Measurements from ENCODE around the gene DHX40. TPM values are rescaled to one million over a fixed set of nuclear protein-coding genes. Genes with fewer than 3 reads are reported as not detected.

The DHX40 gene
- total and polyA plus RNA-seq, 2 of the 8 experiments (the other 6 are each of a cell fraction or from before 2014, with no cell fraction given), result 13.5 to 28.3 TPM

DNA sequence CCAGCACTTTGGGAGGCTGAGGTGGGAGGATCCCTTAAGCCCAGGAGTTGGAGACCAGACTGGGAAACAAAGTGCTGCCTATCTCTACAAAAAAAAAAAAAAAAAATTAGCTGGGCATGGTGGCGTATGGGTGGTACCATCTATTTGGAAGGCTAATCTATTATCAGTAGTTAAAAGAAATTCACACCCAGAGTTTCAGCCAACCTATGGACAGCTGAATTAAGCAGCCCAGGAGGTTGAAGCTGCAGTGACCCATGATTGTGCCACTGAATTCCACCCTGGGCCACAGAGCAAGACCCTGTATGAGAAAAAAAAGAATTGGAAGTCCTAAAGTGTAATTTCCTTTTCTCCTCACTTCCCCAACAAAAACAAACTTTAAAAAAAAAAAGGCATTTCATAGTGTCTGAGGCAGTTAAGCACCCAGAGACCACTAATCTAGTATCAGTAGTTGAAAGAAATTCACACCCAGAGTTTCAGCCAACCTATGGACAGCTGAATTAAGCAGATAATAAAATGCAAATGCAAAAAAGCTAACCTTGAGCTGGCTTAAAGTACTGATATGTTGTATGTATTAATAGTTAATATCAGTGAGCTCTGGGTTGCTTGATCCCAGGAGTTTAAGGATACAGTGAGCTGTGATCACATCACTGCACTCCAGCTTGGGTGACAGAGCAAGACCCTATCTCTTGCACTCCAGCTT, 72.4 kb downstream of the DHX40 start:
- peaks cover 0 to 6% (median 4%) of the 10 kb centered on the region in 4 experiments; a peak in 5 of 7 replicates for H3K4me1 ChIP-seq (replicated peaks in 1 of 4; ENCODE audit: control insufficient read depth in 3 of 4, insufficient read depth in 4 of 4, low read length in 3 of 4)
- H2BK120ac ChIP-seq (replicated peaks; ENCODE audit: low read depth, low read length), result no peak overlapping the region
- H3K18ac ChIP-seq (ENCODE audit: extremely low read depth, low read length), result no peak overlapping the region
- no peak overlapping the region for H4K91ac ChIP-seq (replicated peaks; ENCODE audit: insufficient read length, low read length)
- no peak overlapping the region for H3K27ac ChIP-seq (ENCODE audit: low read depth, low read length)
- H3K56ac ChIP-seq (replicated peaks; ENCODE audit: insufficient read length, low read depth, low read length), result no peak overlapping the region
- H3K4me3 ChIP-seq (ENCODE audit: extremely low read depth in 1 of 4, insufficient read depth in 2 of 4, low read depth in 3 of 4, low read length in 4 of 4), result no peak overlapping the region
- H2BK5ac ChIP-seq (ENCODE audit: low read depth, low read length), result no peak overlapping the region
- no peak overlapping the region for H2BK15ac ChIP-seq (ENCODE audit: low read length)
- H3K9me3 ChIP-seq (ENCODE audit: insufficient read depth in 2 of 2, low read depth in 1 of 2, low read length in 1 of 2), result no peaks in the 10 kb centered on the region
- H4K20me1 ChIP-seq (replicated peaks in 1 of 2; ENCODE audit: control insufficient read depth in 1 of 2, insufficient read depth in 2 of 2, low read length in 2 of 2), result peaks cover 4 to 12% of the 10 kb centered on the region in 2 experiments
- no peak overlapping the region for H2AK5ac ChIP-seq (ENCODE audit: low read depth, low read length)
- no peak overlapping the region for H4K8ac ChIP-seq (ENCODE audit: extremely low read depth, insufficient read depth, low read length)
- H3K27me3 ChIP-seq (replicated peaks in 1 of 4; ENCODE audit: control insufficient read depth in 3 of 4, extremely low read depth in 1 of 4, insufficient read depth in 3 of 4, low read length in 3 of 4), result no peaks in the 10 kb centered on the region
- TF ChIP-seq TAF1 (IDR thresholded peaks at IDR 0.05; ENCODE audit: low read depth, low read length), result no peak
- no peak for TF ChIP-seq HDAC2 (IDR thresholded peaks at IDR 0.05; ENCODE audit: borderline replicate concordance in 1 of 2, low read depth in 2 of 2, low read length in 2 of 2)
- no peak for TF ChIP-seq SIRT6 (IDR thresholded peaks at IDR 0.05; ENCODE audit: low read length)
- no peak for TF ChIP-seq SP2 (IDR thresholded peaks at IDR 0.05; ENCODE audit: low read length)
- TF ChIP-seq KDM1A (IDR thresholded peaks at IDR 0.05; ENCODE audit: borderline replicate concordance, low read length), result no peak
- H3K23ac ChIP-seq (ENCODE audit: insufficient read length), result no peak overlapping the region
- H3K9ac ChIP-seq (replicated peaks in 1 of 4; ENCODE audit: extremely low read depth in 1 of 4, low read depth in 3 of 4, low read length in 3 of 4), result no peak overlapping the region
- no peak overlapping the region for H2AFZ ChIP-seq (ENCODE audit: low read length)
- H3K36me3 ChIP-seq (ENCODE audit: control insufficient read depth in 2 of 4, insufficient read depth in 4 of 4, low read length in 3 of 4), result no peaks in the 10 kb centered on the region
- no peaks in the 10 kb centered on the region for H3K79me1 ChIP-seq (ENCODE audit: low read depth, low read length)
- 90% methylated on average over 1 of the region's 1 CpG; no CpG with 5 or more reads in 1 of the 2 experiments for WGBS, 2 experiments (ENCODE audit: extremely low coverage in 1 of 2, insufficient coverage in 1 of 2, insufficient read length in 1 of 2, insufficient replicate concordance in 2 of 2, low coverage in 1 of 2, low lambda C conversion rate in 2 of 2, missing lambda C conversion rate in 1 of 2)
- no peak overlapping the region for H3K14ac ChIP-seq (ENCODE audit: insufficient read length)
- FAIRE-seq, result no peak
- DNase-seq (ENCODE audit: low read depth in 1 of 2, low spot score in 2 of 2), result no peak
- H3K4ac ChIP-seq (replicated peaks; ENCODE audit: insufficient read length, low read depth, low read length), result no peak overlapping the region
- H3K4me2 ChIP-seq (ENCODE audit: insufficient read depth in 1 of 2, low read depth in 2 of 2, low read length in 2 of 2), result no peak overlapping the region
- no peak overlapping the region for H2BK20ac ChIP-seq (ENCODE audit: low read length)
- no peak overlapping the region for H2BK12ac ChIP-seq (ENCODE audit: low read depth, low read length)
- no peak overlapping the region for H4K5ac ChIP-seq (ENCODE audit: insufficient read length, low read depth, low read length)
- POLR2A ChIA-PET (ENCODE audit: partially characterized antibody), result interaction anchor here (3.1 kb wide), 1 partner anchor 18 kb away, joined by 14 read pairs; the partner anchor contains the start of gene CLTC
- H3K23me2 ChIP-seq (ENCODE audit: low read depth, low read length), result no peaks in the 10 kb centered on the region
- H3K79me2 ChIP-seq (ENCODE audit: control insufficient read depth in 1 of 2, insufficient read depth in 2 of 2, low read length in 2 of 2), result peaks cover 4 to 94% of the 10 kb centered on the region in 2 experiments
- CTCF ChIA-PET (ENCODE audit: partially characterized antibody), result interaction anchor here (0.6 to 0.7 kb wide), 2 partner anchors 10 to 207 kb away, joined by 3 read pairs; no protein-coding TSS in a partner anchor
